Neuronal stem cell (in vitro differentiated cells): ENCODE measurements around the gene OR5L1.

Experiments
- DNase-seq: peaks from one replicate; pipeline ENCODE4 v3.0.0-alpha.2; 2013; ENCODE audit warnings: low spot score
- H2AFZ ChIP-seq: one replicate; pipeline ENCODE4 v1.6.1; 2013; ENCODE audit warnings: mild to moderate bottlenecking, low read length, inconsistent platforms
- H2AK5ac ChIP-seq: 2 replicates; pipeline ENCODE4 v1.6.1; 2013; ENCODE audit warnings: low read depth, mild to moderate bottlenecking, inconsistent platforms, low read length, moderate library complexity, mixed read lengths
- H2BK120ac ChIP-seq: 2 replicates; pipeline ENCODE4 v1.6.1; 2013; ENCODE audit warnings: low read depth, mild to moderate bottlenecking, inconsistent platforms, low read length, moderate library complexity, mixed read lengths
- H2BK12ac ChIP-seq: one replicate; pipeline ENCODE4 v1.6.1; 2013; ENCODE audit warnings: low read length, inconsistent platforms
- H2BK15ac ChIP-seq: 2 replicates; pipeline ENCODE4 v1.6.1; 2013; ENCODE audit warnings: mild to moderate bottlenecking, low read length, inconsistent platforms, mixed read lengths
- H2BK5ac ChIP-seq: one replicate; pipeline ENCODE4 v1.6.1; 2013; ENCODE audit warnings: inconsistent platforms, mild to moderate bottlenecking, low read length, moderate library complexity
- H3K14ac ChIP-seq: one replicate; pipeline ENCODE4 v1.6.1; 2013; ENCODE audit warnings: low read length, inconsistent platforms
- H3K18ac ChIP-seq: 2 replicates; pipeline ENCODE4 v1.6.1; 2013; ENCODE audit warnings: low read length, inconsistent platforms
- H3K23ac ChIP-seq: 2 replicates; pipeline ENCODE4 v1.6.1; 2013; ENCODE audit warnings: low read depth, mild to moderate bottlenecking, mixed read lengths, low read length, inconsistent platforms; ENCODE audit not compliant: poor library complexity
- H3K27ac ChIP-seq: replicated peaks from 3 replicates; pipeline ENCODE4 v1.5.1; 2013; ENCODE audit warnings: low read length, inconsistent platforms
- H3K27me3 ChIP-seq, 3 experiments: 2 replicates each; pipeline ENCODE4 v1.6.1; 2013; ENCODE audit warnings: low read length in 3 of 3, mild to moderate bottlenecking in 2 of 3, inconsistent platforms in 1 of 3, low read depth in 1 of 3, mixed read lengths in 1 of 3, moderate library complexity in 1 of 3; ENCODE audit not compliant: control insufficient read depth in 3 of 3, insufficient read depth in 3 of 3
- H3K36me3 ChIP-seq, 2 donors: replicated peaks in 1 of 2; 2 replicates each; pipeline ENCODE4 v1.6.1; 2013; ENCODE audit warnings: low read length in 2 of 2; ENCODE audit not compliant: control insufficient read depth in 2 of 2, insufficient read depth in 2 of 2
- H3K4ac ChIP-seq: 2 replicates; pipeline ENCODE4 v1.6.1; 2013; ENCODE audit warnings: inconsistent platforms, mild to moderate bottlenecking, low read length, moderate library complexity
- H3K4me1 ChIP-seq, 2 donors: 1 replicate in 1 of 2; 2 replicates in 1 of 2; pipeline ENCODE4 v1.6.1; 2013; ENCODE audit warnings: low read length in 2 of 2, low read depth in 1 of 2; ENCODE audit not compliant: control insufficient read depth in 2 of 2, insufficient read depth in 1 of 2
- H3K4me2 ChIP-seq: one replicate; pipeline ENCODE4 v1.6.1; 2013; ENCODE audit warnings: mild to moderate bottlenecking, low read length, inconsistent platforms; ENCODE audit not compliant: insufficient read depth, poor library complexity, severe bottlenecking
- H3K4me3 ChIP-seq, 2 donors: 2 replicates each; pipeline ENCODE4 v1.5.1; 2013; ENCODE audit warnings: low read length in 2 of 2, mild to moderate bottlenecking in 2 of 2, inconsistent platforms in 1 of 2, moderate library complexity in 1 of 2
- H3K79me1 ChIP-seq: one replicate; pipeline ENCODE4 v1.6.1; 2013; ENCODE audit warnings: low read depth, mild to moderate bottlenecking, inconsistent platforms, low read length, moderate library complexity
- H3K9ac ChIP-seq: one replicate; pipeline ENCODE4 v1.6.1; 2013; ENCODE audit warnings: mild to moderate bottlenecking, low read depth, low read length, inconsistent platforms; ENCODE audit not compliant: poor library complexity
- H3K9me3 ChIP-seq, 2 donors: replicated peaks in 1 of 2; 2 replicates each; pipeline versions ENCODE3 to v1.6.1; 2013; ENCODE audit warnings: low read length in 2 of 2, mild to moderate bottlenecking in 2 of 2, inconsistent platforms in 1 of 2, low read depth in 1 of 2, mixed read lengths in 1 of 2, moderate library complexity in 1 of 2; ENCODE audit not compliant: control insufficient read depth in 2 of 2, insufficient read depth in 1 of 2
- H4K8ac ChIP-seq: one replicate; pipeline ENCODE4 v1.6.1; 2013; ENCODE audit warnings: low read depth, mild to moderate bottlenecking, inconsistent platforms, low read length, moderate library complexity
- H4K91ac ChIP-seq: one replicate; pipeline ENCODE4 v1.6.1; 2013; ENCODE audit warnings: low read length, low read depth, mild to moderate bottlenecking, inconsistent platforms; ENCODE audit not compliant: poor library complexity
- WGBS, 2 donors: extraction: QIAGEN DNeasy Blood & Tissue Kit; methylation state at CpG; one replicate each; pipeline ENCODE4 v1.1.7; 2013; ENCODE audit warnings: missing lambda C conversion rate in 2 of 2, mixed read lengths in 1 of 2; ENCODE audit not compliant: insufficient read length in 2 of 2, insufficient replicate concordance in 1 of 2; ENCODE audit errors: extremely low coverage in 2 of 2; 5-methylcytosine and 5-hydroxymethylcytosine counted together

The OR5L1 gene

GRCh38 chr11:55854704-55855103 is 43.5 kb downstream of the OR5L1 start:
- Histone ChIP-seq H3K4me3 (no peak overlapping the region), H3K79me1 (no peaks in the 10 kb centered on the region), H4K8ac (no peak overlapping the region), H3K9me3 (peaks cover 0 to 5% of the 10 kb centered on the region in 2 donors), H3K4ac (no peak overlapping the region), H3K27me3 (no peaks in the 10 kb centered on the region), H3K14ac (no peak overlapping the region), H3K27ac (no peak overlapping the region), H3K23ac (no peak overlapping the region), H3K4me1 (no peaks in the 10 kb centered on the region), H3K18ac (no peak overlapping the region), H3K4me2 (no peak overlapping the region), H2BK5ac (no peak overlapping the region), H2BK120ac (no peak overlapping the region), H2AK5ac (no peak overlapping the region), H4K91ac (no peak overlapping the region), H2BK12ac (no peak overlapping the region), H2BK15ac (no peak overlapping the region), H3K36me3 (no peaks in the 10 kb centered on the region), H2AFZ (no peak overlapping the region), H3K9ac (no peak overlapping the region)
- WGBS, 2 donors, result no CpG with 5 or more reads among the region's 1 CpG
- no peak for DNase-seq
